ENCODE data around the gene LRCH1.

DNA sequence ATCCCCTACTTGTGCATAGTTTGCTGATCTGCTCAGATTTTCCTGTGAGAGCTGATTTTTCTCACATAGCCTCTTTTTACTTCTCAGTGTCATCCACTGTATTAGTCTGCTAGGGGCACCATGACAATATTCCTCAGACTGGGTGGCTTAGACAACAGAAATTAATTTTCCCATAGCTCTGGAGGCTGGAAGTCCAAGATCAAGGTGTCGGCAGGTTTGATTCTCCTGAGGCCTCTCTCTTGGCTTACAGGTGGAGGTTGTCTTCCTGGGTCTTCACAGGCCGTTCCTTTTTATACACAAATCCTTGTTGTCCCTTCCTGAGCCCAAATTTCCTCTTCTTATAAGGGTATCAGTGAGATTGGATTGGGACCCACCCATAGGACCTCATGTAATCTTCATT, 9.2 kb downstream of the LRCH1 start:
- TF ChIP-seq HDGF (IDR thresholded peaks at IDR 0.05): no peak
- TF ChIP-seq, protein P1, sequence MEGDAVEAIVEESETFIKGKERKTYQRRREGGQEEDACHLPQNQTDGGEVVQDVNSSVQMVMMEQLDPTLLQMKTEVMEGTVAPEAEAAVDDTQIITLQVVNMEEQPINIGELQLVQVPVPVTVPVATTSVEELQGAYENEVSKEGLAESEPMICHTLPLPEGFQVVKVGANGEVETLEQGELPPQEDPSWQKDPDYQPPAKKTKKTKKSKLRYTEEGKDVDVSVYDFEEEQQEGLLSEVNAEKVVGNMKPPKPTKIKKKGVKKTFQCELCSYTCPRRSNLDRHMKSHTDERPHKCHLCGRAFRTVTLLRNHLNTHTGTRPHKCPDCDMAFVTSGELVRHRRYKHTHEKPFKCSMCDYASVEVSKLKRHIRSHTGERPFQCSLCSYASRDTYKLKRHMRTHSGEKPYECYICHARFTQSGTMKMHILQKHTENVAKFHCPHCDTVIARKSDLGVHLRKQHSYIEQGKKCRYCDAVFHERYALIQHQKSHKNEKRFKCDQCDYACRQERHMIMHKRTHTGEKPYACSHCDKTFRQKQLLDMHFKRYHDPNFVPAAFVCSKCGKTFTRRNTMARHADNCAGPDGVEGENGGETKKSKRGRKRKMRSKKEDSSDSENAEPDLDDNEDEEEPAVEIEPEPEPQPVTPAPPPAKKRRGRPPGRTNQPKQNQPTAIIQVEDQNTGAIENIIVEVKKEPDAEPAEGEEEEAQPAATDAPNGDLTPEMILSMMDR (IDR thresholded peaks at IDR 0.05 in 2 of 3, conservative IDR thresholded peaks at IDR 0.05 in 1 of 3; ENCODE audit: control insufficient read depth in 2 of 3, extremely low read depth in 1 of 3, insufficient read depth in 1 of 3, low read depth in 3 of 3, low read length in 3 of 3): no peak
- TF ChIP-seq SIN3A (IDR thresholded peaks at IDR 0.05; ENCODE audit: low read depth, low read length): no peak

Data from GM12878 (cell line).